ENCODE measurements around the gene DGKG.
A peak's percentile ranks its signal among the peaks of the same experiment; 100 is the strongest.

The DGKG gene

GRCh38 chr3:186281176-186281575 is 80.9 kb downstream of the DGKG start:
- no peak for DNase-seq (ENCODE audit: extremely low read depth in 1 of 2, low read depth in 1 of 2)

GRCh38 chr3:186280737-186281136 is 81.3 kb downstream of the DGKG start:
- DNase-seq (ENCODE audit: extremely low read depth in 1 of 2, low read depth in 1 of 2): no peak

GRCh38 chr3:186277268-186277909 is 84.6 kb downstream of the DGKG start:
- no peak for DNase-seq (ENCODE audit: extremely low read depth in 1 of 2, low read depth in 1 of 2)

GRCh38 chr3:186275436-186275835 is 86.6 kb downstream of the DGKG start:
- DNase-seq (ENCODE audit: extremely low read depth in 1 of 2, low read depth in 1 of 2): no peak

- DNase-seq (ENCODE audit: extremely low read depth in 1 of 2, low read depth in 1 of 2): no peak
Observed at GRCh38 chr3:186273586-186273985, 88.4 kb downstream of the DGKG start.

- no peak for DNase-seq (ENCODE audit: extremely low read depth in 1 of 2, low read depth in 1 of 2)
Observed at GRCh38 chr3:186270701-186271100, 91.3 kb downstream of the DGKG start.

GRCh38 chr3:186268616-186269448 is 93.2 kb downstream of the DGKG start:
- DNase-seq (ENCODE audit: extremely low read depth in 1 of 2, low read depth in 1 of 2): no peak

GRCh38 chr3:186267758-186268157 is 94.3 kb downstream of the DGKG start:
- DNase-seq (ENCODE audit: extremely low read depth in 1 of 2, low read depth in 1 of 2): no peak

- DNase-seq (ENCODE audit: extremely low read depth in 1 of 2, low read depth in 1 of 2): no peak
Observed at GRCh38 chr3:186264608-186265400, 97.2 kb downstream of the DGKG start.

- no peak for DNase-seq (ENCODE audit: extremely low read depth in 1 of 2, low read depth in 1 of 2)
Observed at GRCh38 chr3:186261638-186262037, 100.4 kb downstream of the DGKG start.

- no peak for DNase-seq (ENCODE audit: extremely low read depth in 1 of 2, low read depth in 1 of 2)
Observed at GRCh38 chr3:186260726-186261125, 101.3 kb downstream of the DGKG start.

- DNase-seq (ENCODE audit: extremely low read depth in 1 of 2, low read depth in 1 of 2): peak; percentile 55 to 73
Observed at GRCh38 chr3:186259612-186260383, 102.2 kb downstream of the DGKG start.

- no peak for DNase-seq (ENCODE audit: extremely low read depth in 1 of 2, low read depth in 1 of 2)
Observed at GRCh38 chr3:186258968-186259367, 103.1 kb downstream of the DGKG start.

GRCh38 chr3:186257866-186258265 is 104.2 kb downstream of the DGKG start:
- no peak for DNase-seq (ENCODE audit: extremely low read depth in 1 of 2, low read depth in 1 of 2)

- no peak for DNase-seq (ENCODE audit: extremely low read depth in 1 of 2, low read depth in 1 of 2)
Observed at GRCh38 chr3:186255703-186256331, 106.2 kb downstream of the DGKG start.

- DNase-seq (ENCODE audit: extremely low read depth in 1 of 2, low read depth in 1 of 2): peak; percentile 7 to 26
Observed at GRCh38 chr3:186254676-186255650, 107.1 kb downstream of the DGKG start.

- DNase-seq (ENCODE audit: extremely low read depth in 1 of 2, low read depth in 1 of 2): no peak
Observed at GRCh38 chr3:186251948-186252619, 110.0 kb downstream of the DGKG start.

- no peak for DNase-seq (ENCODE audit: extremely low read depth in 1 of 2, low read depth in 1 of 2)
Observed at GRCh38 chr3:186248850-186249249, 113.2 kb downstream of the DGKG start.

Data from stimulated activated CD8-positive, alpha-beta memory T cell treated with anti-CD3 and anti-CD28 coated beads, Interleukin-7, amount 100 ng/mL, for 48 hours (primary cell).